Right kidney (tissue), 1 donor: ENCODE data around the gene PLCB1.
A peak's percentile ranks its signal among the peaks of the same experiment; 100 is the strongest.
"Not testable (repeated sequence)": the region's sequence is repeated elsewhere in the genome, so short reads cannot be mapped to it uniquely, and the experiment has no call there.

Experiments used
- DNase-seq: peaks from one replicate; pipeline ENCODE4 v3.0.0-alpha.2; 2016

PLCB1 gene

DNA sequence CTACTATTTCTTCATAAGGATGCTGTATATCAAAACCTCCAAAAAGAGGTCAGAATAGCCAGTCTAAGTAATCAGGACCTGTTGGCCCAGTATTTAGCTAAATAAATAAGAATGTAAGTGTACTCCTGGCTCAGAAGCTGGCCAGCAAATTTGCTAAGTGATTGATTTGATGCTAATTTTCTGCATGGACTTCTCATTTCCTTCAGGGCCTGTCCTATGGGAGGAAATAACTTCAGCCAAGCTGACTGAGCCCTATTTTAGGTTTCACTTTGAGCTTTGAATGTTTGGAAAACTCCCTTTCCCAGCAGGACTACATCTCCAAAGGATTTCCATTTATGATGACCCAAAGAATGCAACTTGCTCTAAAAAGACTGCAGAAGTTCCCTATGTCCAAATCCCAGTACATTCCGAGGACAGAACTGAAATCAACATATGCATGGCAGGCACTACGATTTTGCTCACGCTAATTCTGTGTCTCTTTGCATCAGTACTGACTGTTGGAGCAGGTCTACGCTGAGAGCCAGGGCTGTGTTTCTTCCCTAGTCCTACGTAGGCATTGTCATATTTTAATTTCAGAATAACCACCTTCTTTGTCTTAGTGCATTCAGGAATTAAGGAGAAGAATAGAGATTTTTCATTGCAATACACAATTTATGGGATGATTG lies 495.4 kb downstream of the PLCB1 start:
- DNase-seq: peak; percentile 10

DNA sequence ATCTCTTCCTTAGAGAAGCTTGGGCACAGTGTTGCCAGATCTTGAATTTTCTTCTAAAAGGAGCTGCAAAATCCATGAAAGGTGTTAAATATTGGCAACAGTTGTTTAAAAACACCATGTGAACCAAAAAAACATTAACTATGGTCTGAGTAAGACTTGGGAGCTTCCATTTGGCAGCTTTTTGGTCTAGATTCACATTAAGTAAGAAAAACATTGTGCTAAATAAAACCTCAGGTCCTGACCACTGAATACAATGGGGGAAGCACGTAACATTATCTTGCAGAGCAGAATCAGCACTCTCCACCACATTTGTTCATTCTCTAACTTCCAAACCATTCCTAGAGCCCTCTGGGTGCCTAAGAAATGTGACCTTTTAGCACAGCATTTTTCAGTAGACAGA lies 499.2 kb downstream of the PLCB1 start:
- no peak for DNase-seq

DNA sequence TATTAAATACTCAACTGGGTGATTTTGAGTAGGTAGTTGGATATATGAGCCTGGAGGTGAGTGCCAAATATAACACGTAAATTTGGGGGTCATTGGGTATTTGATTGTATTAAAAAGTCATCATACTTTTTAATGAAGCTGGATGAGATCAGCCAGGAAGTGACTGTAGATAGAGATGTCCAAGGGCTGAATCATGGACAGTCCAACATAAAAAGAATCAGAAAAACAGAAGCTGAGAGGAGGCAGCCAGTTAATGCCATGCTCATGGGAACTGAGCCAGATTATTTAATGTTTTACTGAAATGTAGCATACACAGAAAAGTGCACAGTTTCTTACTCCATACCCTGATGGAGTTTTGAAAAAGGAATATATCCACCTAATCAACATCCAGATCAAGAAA lies 501.3 kb downstream of the PLCB1 start:
- no peak for DNase-seq

DNA sequence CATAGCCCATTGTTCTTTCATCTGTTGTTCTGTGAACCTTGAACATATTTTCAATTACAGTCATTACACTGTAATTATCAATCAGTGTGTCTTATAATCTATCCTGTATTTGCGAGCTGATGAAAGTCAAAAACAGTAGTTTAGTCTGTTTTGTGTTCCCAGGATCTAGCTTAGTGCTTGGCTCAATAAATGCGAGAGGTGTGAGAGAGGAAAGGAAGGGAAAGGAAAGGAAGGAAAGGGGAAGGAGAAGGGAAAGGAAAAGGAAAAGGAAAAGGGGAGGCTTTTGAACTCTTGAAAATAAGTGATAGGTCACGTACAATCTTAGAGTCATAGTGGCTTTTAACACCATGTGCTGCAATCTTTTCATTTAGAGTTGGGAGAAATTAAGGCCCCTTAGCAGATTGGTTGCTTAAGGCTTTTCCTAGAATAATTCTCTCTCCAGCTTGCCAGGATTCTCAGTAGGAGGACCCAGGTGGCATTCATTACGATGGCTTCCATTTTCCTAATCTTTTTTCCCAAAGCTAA lies 503.0 kb downstream of the PLCB1 start:
- no peak for DNase-seq

DNA sequence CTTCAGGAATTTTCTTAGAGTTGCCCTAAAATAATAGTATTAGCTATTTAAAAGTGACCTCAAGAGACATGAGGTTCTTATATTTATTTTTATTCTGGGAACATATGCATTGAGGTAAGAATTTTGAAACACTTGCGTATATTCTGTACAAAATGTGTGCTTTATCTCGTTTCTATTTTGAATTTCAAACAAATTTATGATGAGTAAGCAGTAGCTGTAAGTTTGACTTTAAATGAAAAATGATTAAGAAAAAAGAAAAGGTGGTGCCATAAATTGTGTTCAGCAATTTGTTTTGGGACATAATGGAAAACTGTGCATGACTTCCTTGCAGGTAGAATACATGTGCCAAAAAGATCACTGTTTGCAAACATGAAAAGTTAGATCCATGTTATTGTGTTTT lies 503.8 kb downstream of the PLCB1 start:
- DNase-seq: no peak

DNA sequence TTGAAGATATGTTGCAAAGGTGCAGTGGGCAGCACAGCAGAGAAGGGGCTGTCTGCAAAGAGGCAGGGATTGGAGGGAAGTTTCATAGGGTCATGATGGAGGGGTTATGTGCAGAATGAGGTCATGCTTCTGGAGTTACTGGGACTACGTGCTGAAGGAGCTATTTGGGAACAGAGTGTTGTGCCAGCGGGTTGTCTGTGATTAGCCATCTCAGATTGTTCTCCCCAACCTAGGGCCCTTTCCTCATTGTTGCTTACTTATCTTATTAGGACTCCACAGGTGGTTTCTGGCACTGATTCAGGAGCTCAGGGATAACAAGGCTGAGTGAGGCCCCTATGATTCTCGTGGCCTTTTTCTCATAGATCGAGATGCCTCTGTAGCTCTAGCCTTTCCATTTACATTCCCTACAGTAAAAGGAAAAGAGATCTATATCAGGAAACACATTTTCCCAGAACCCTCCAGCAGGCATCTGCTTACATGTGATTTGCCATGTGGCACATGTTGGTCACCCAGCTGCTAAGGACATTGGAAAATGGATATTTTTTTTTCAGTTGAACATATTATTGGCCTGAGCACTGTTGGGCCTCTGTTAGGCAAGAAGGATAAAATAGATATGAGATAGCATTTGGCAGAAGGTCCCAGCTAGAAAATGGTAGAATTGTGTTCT lies 507.2 kb downstream of the PLCB1 start:
- DNase-seq: no peak

DNA sequence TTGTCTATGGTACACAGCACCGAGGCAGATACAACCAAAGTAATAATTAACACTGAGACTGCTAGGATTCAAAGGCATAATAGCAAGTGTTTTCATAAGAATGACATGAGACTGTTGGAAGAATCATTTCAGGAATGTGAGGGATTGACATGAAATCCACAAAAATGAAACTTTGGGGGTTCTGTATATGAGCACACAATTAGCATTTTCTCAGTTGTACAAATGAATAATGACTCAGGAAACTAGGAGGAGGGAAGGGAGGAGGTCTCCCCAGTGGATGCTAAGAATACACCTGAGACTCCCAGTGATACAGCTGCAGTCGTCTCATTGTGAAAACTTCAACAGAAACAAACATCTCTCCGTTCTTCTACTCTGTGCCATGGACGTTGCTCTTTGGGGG lies 508.4 kb downstream of the PLCB1 start:
- no peak for DNase-seq

DNA sequence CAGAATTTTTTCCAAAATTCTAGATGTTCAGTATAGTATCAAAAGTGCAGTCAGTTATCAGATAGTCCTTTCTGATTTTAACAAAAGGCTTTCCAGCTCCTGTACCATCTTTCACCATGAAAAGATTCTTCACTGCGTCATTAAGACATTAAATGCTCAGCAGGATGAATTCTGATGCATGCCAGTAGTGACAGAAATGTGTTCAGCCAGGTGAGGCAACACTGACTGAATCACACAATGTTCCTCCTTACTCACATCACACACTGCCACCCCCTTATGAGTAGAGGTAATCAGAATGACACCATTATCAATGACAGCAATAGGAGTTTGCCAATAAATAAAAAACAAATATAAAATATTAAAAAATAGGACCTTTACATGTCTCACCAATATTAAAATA lies 510.2 kb downstream of the PLCB1 start:
- DNase-seq: no peak

DNA sequence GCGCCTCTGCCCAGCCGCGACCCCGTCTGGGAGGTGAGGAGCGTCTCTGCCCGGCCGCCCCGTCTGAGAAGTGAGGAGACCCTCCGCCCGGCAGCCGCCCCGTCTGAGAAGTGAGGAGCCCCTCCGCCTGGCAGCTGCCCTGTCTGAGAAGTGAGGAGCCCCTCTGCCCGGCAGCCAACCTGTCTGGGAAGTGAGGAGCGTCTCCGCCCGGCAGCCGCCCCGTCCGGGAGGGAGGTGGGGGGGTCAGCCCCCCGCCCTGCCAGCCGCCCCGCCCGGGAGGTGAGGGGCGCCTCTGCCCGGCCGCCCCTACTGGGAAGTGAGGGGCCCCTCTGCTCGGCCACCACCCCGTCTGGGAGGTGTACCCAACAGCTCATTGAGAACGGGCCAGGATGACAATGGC lies 512.4 kb downstream of the PLCB1 start:
- not testable (repeated sequence) for DNase-seq

DNA sequence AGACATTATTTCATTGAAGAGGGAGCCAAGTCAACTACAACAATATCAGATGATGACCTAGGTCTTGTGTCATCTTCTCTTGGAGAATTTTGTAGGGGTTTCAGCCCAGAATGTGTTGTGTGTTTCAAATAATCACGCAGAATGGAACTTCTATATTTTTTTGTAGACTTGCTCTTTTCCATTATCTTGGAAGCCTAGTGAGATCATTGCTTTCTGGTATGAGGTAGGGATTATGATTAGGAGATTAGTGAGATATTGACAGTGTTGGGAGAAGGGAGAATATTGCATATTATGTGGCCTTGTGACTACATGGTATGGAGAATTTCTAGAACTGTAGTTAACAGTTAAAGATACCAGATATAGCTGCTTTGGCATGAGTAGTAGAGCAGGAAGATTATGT lies 513.3 kb downstream of the PLCB1 start:
- no peak for DNase-seq

DNA sequence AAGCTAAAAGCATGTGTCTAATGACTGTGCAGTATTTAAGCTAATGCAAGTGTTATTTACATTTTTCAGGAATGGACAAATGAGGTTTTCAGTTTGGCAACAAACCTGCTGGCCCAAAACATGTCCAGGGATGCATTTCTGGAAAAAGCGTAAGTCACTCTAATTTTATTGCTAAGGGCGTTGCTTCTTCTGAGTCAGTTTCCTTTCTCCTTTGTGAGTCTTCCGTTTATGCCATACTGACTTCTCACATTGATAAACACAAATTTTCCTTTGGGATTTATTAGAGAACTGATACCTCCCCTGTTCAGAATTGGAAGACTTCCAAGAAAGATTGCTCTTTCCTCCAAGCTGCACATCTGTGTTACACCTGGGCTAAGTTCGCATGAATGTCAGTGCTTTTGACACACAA lies 514.0 kb downstream of the PLCB1 start:
- no peak for DNase-seq

DNA sequence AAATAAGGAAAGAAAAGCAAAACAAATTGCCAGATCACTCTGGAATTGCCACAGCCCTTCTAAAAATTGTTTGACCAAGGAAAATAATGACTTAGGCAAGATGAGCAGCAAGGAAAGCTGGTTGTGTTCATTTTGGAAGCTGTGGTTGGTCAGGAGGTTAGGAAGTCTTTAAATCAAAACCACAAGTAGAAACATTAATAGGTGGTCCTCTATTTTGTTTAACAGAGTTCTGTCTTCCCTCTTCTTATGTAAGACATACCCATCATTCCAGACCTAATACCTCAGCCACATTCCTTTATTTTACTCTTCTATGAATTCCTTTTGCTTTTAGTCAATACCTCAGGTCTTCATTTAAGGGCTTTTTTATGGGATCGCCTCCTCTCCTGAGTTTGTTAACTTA lies 514.6 kb downstream of the PLCB1 start:
- no peak for DNase-seq

DNA sequence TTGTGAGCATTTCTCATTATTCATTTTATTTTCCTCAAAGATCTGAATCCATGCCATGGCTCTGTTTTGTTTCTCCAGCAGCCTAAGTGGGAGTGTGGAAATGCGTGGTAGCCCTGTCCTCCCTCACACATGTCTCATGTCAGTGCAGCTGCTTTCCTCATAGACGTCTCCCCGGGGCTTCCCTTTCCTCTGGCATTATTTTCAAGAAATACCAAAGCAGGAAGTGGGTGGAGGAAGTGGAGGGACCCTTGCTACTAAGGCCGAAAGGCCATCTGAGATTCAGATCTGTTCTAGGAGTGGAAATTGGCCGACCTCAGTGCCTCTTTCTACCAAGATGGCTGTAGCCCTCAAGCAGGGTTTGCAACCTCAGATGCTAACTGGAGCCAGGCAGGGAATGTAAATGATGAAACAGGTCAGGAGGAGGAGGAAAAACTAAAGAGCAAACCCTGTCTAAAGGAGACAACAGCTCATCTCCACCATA lies 515.9 kb downstream of the PLCB1 start:
- DNase-seq: peak; percentile 32

DNA sequence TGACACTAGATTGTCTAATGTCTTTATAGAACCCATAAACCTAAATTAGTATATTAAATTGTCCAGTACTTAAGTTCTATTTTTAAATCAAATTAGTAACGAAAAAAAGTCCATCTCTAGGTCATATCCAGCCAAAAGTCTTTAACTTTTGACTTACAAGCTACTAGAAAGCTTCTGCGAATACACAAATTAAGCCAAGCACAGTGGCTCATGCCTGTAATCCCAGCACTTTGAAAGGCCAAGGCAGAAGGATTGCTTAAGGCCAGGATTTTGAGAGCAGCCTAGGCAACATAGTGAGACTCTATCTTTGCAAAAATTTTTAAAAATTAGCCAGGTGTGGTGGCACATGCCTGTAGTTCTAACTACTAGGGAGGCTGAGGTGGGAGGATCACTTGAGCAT lies 516.4 kb downstream of the PLCB1 start:
- no peak for DNase-seq

DNA sequence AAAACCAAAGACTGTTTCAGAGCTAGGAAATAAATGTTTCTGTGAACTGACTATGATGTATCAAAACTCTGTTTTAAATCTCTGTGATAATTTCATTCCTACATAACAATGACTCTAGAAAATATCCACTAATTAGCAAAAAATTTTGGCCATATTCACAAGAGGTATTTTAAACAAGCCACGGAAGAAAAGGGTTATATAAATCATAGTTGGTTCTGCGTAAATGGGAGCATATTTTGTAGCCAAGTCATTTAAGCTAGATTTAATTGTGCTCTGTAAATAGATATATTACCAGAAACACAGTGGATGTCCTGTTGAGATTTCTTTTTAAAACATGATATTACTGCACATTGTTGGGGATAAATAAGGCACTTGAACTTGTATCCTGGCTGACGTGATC lies 520.3 kb downstream of the PLCB1 start:
- no peak for DNase-seq

DNA sequence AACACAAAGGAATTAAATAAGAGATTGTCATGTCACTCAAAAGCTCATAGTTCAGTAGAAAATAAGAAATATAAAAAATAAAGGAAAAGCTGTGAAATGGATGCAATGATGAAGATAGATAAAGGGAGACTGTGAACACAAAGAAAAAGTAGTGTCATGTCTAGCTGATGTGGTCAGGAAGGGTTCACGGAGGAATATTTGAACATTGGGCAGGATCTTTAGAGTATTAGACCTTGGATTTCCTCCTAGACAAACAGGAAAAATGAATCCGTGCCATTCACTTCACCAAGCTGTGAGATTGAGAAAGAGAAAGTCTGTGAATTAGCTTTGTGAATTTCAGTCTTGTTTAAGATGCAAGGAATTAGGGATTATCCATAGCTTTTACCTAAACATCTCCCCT lies 522.4 kb downstream of the PLCB1 start:
- DNase-seq: no peak

DNA sequence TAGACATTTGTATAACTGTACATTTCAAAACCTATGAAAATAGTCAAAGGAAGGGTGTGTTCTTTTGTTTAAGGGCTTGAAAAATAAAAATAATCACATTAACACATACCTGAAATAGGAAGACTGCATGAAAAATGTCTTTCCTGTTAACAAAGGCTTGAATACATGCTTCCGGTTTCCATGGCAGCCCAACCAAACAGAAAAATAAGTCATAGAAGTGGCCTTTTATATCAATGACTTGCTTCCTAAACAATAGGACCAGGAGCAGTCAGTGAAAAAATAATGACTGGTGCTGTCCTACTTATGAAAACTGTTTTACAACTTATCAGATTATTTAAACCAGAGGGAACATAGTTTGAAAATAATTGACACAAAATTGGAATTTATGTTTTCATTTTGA lies 524.3 kb downstream of the PLCB1 start:
- DNase-seq: no peak

DNA sequence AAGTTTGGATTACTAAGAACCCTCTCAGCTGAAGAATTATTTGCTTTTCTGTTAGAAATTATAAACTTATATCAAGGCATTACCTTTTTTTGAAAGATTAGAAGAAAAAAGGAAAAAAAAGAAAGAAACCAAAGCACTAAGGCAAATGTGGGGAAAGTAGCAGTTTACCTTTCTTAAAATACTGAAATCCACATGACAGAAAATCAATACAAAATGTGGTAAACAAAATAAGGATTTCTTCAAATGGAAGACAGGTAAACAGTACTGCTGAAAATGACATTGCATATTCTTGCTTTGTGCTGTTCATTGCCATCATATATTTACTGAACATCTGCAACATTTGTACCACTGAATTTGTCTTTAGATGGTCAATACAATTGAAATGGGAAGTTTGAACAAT lies 525.6 kb downstream of the PLCB1 start:
- no peak for DNase-seq

DNA sequence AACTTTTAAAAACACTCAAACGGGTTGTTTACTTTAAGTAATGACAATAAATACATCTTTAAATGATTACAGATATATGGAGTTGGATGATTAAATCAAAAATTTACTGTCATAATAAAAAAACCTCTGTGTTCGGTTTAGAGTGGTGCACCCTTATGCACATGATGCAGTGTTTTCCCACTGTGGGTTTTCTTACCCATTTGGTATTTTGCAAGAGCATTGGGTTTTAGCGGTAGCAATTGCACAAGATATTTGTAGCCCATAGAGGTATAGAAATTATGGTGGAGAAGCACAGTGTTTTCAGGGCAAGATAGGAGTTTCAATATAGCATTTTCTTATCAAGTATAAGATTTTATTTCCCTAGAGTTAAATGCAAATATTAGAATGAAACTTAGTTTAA lies 526.0 kb downstream of the PLCB1 start:
- no peak for DNase-seq

DNA sequence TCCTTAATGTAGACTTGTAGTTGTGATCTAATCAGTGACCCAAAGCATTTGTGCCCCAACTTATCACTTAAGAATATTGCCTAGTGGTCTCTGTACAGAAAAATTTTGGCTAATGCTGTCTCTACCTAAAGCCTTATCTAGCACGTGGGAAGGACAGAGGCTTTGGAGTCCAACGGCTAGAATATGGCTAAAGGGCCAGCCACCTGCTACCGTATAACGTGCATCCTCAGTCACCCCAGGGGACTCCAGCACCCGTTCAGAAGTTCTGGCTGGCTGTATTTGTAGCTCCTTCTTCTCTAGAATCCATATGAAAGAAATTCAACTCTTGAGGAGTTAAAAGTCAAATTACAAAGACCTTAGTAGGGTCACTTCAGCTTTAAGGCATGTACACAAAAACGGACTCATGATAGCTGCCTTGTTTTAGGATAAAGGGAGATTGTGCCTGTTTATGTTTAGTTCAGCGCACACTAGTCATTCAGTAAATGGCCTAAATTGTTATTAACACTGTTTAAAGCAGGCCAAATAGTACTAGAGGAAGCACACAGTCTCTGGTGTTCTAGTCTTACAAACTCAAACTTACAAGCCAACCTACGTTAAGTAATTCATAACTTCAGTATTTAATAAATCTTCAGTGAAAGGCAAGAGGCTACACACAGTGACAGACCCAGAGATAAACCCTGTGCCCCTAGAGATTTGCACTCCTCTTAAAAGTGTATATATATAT lies 529.3 kb downstream of the PLCB1 start:
- DNase-seq: peak; percentile 10

DNA sequence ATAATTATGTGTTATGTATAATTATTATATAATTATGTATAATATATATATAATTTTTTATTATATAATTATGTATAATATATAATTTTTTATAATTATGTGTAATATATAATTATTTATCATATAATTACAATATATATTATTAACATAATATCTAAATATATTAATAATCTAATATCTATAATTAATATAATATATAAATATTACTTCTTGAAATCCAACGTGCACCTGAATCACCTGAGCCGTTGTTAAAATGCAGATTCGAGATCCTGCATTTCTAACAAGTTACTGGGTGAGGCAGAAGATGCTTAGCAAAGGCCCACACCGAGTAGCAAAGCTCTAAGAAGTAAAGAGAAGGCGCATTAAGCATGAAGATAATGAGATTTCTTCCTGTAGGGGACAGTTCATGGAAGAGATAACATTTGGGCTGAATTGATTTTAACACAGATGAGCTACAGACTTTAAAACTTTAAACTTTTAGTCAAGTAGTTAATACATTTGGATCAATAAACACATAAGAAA lies 530.4 kb downstream of the PLCB1 start:
- DNase-seq: no peak

DNA sequence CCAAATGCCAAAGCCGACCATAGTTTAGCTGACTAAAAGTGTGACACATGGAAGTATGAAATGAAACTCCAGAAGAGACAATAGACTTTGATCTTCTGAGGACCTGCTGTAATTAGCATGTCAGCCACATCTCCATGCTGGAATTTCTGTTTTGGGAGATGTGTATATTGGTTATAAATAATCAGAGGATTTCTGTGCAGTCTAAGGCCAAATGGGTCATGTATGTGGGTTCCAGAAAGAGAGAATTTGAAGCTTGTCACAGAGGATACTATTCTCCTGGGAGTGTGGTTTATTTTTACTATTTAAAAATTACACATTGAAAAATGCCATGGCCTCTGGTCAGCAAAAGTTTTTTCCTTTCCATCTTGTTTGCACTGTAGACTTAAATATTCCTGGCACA lies 531.4 kb downstream of the PLCB1 start:
- no peak for DNase-seq

DNA sequence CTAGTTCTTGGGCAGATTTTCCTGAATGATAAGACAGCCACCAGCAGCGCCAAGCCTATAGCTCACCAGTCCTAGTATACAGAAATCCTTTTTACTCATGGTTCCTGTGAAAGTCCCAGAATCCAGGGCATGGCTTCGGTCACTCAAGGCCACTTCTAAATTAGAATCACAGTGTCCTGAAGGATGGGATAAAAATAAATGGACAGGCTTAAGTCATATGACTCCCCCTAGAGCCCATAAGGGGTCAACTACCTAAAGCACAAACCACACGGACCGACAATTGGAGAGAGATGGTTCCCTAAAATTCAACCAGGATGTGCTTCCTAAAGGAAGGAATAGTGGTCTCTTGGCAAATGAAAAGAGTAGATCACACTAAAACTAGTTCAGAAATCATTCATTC lies 532.7 kb downstream of the PLCB1 start:
- DNase-seq: no peak
